Measurements from ENCODE around the gene WASF2. TPM values are rescaled to one million over a fixed set of nuclear protein-coding genes. Genes with fewer than 3 reads are reported as not detected.

The WASF2 gene
- total and polyA plus RNA-seq, 2 of the 13 experiments (the other 11 are each of a cell fraction or from before 2014, with no cell fraction given) = 10.4 to 27.7 TPM

DNA sequence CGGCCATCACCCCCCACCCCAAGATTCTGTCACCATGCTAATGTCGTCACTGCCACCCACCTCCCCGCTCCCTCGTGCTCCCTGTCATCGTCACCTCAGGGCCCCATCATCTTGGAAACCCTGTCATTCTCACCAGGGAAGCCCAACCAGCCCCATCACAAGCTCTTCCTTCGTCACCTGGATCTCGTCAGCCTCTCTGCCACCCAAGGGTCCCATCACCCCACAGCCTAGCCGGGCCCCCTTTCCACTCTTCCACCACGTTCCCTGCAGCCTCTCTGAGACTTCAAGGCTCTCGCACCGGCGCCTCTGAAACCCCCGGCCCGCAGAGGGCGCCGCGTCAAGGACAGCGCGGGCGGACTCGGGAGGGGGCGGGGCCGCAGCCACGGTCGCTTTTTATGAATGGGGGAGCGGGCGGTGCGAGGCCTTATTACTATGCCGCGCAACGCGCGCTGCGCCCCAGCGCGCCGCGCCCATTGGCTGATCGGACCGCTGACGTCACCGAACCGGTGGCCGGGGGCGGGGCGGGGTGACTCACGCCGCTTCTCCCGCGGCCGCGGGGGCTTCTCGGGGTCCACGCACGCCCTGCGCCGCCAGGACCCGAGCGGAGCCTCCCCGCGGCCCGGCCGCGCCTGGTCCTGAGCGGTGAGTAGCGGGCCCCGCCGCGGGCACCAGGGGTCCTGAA is 97.7 kb downstream of the WASF2 start, which contains the start of gene GPR3 (continued):
- TF ChIP-seq, protein P1, sequence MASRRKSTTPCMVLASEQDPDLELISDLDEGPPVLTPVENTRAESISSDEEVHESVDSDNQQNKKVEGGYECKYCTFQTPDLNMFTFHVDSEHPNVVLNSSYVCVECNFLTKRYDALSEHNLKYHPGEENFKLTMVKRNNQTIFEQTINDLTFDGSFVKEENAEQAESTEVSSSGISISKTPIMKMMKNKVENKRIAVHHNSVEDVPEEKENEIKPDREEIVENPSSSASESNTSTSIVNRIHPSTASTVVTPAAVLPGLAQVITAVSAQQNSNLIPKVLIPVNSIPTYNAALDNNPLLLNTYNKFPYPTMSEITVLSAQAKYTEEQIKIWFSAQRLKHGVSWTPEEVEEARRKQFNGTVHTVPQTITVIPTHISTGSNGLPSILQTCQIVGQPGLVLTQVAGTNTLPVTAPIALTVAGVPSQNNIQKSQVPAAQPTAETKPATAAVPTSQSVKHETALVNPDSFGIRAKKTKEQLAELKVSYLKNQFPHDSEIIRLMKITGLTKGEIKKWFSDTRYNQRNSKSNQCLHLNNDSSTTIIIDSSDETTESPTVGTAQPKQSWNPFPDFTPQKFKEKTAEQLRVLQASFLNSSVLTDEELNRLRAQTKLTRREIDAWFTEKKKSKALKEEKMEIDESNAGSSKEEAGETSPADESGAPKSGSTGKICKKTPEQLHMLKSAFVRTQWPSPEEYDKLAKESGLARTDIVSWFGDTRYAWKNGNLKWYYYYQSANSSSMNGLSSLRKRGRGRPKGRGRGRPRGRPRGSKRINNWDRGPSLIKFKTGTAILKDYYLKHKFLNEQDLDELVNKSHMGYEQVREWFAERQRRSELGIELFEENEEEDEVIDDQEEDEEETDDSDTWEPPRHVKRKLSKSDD (CRISPR knock-in tag; IDR thresholded peaks at IDR 0.05; ENCODE audit: low read depth) = no peak

GRCh38 chr1:27391511-27392095 is 98.4 kb downstream of the WASF2 start:
- no peak for FAIRE-seq
- no peak overlapping the region for H2AFZ ChIP-seq (ENCODE audit: low read length)
- no peaks in the 10 kb centered on the region for H3K36me3 ChIP-seq (replicated peaks in 1 of 2; ENCODE audit: control insufficient read depth in 1 of 2, insufficient read depth in 2 of 2, low read length in 2 of 2)
- H3K9me3 ChIP-seq (ENCODE audit: low read length) = no peaks in the 10 kb centered on the region
- ATAC-seq = peak; percentile 3; the same call in 2 of the 3 replicates
- intact Hi-C loops (cut with micrococcal nuclease; ENCODE audit: unreplicated experiment) (loop anchor here (2.0 to 10.0 kb wide), 2 partner anchors 215 to 273 kb away; no protein-coding TSS in a partner anchor), in situ Hi-C loops (cut with HindIII; ENCODE audit: extremely low pct_ligation_motif_present, low pct_unique_long_range_greater_than_20kb) (loop anchor here (5.0 kb wide), 4 partner anchors 34 to 279 kb away; no protein-coding TSS in a partner anchor)
- H3K4me3 ChIP-seq (replicated peaks in 1 of 3; ENCODE audit: insufficient read depth in 1 of 3, low read depth in 2 of 3, low read length in 3 of 3) = peak overlapping the region; percentile 52 to 85 (median 71)
- DNase-seq (ENCODE audit: low spot score) = peak; percentile 29
- H3K4me2 ChIP-seq (ENCODE audit: low read depth, low read length) = peak overlapping the region; percentile 90
- 9% methylated on average over 8 of the region's 13 CpGs for WGBS (ENCODE audit: low lambda C conversion rate)
- BruUV-seq (replicated peaks) = no TSS peak
- H4K20me1 ChIP-seq (ENCODE audit: insufficient read depth, low read length) = no peaks in the 10 kb centered on the region
- no peaks in the 10 kb centered on the region for H3K79me2 ChIP-seq (ENCODE audit: insufficient read depth, low read length)
- ChIA-PET POLR2A (interaction anchor here (0.8 to 1.0 kb wide), 2 partner anchors 212 to 216 kb away, joined by 3 to 4 read pairs; no protein-coding TSS in a partner anchor), CTCF (ENCODE audit: low intra/inter-chr PET ratio, low total read pairs) (interaction anchor here (2.2 kb wide), 1 partner anchor 91 kb away, joined by 7 read pairs; no protein-coding TSS in a partner anchor)
- H3K27ac ChIP-seq (ENCODE audit: extremely low read length, insufficient read depth, low read length) = no peak overlapping the region
- H3K4me1 ChIP-seq (ENCODE audit: insufficient read depth, low read length) = peaks cover 28% of the 10 kb centered on the region
- H3K9ac ChIP-seq (ENCODE audit: insufficient read depth, low read depth, low read length) = peak overlapping the region; percentile 68
- no peaks in the 10 kb centered on the region; a peak in 2 of 5 replicates for H3K27me3 ChIP-seq (ENCODE audit: control insufficient read depth in 1 of 2, insufficient read depth in 2 of 2, low read length in 2 of 2)
- TF ChIP-seq NAIF1 (CRISPR knock-in tag; IDR thresholded peaks at IDR 0.05; ENCODE audit: borderline replicate concordance) (no peak), ZNF556 (CRISPR knock-in tag; IDR thresholded peaks at IDR 0.05; ENCODE audit: borderline replicate concordance) (no peak), TBX3 (IDR thresholded peaks at IDR 0.05; ENCODE audit: borderline replicate concordance) (no peak), HMGA1 (CRISPR knock-in tag; conservative IDR thresholded peaks at IDR 0.05) (no peak), AHR (CRISPR knock-in tag; IDR thresholded peaks at IDR 0.05) (no peak), ZNF781 (CRISPR knock-in tag; IDR thresholded peaks at IDR 0.05; ENCODE audit: borderline replicate concordance, not compliant biosample characterization) (no peak), NFE2L1 (CRISPR knock-in tag; IDR thresholded peaks at IDR 0.05; ENCODE audit: borderline replicate concordance) (peak; percentile 29; the same call in 1 of the 2 replicates), ATF1 (CRISPR knock-in tag; IDR thresholded peaks at IDR 0.05) (peak; percentile 19; the same call in 1 of the 2 replicates), ZNF446 (CRISPR knock-in tag; IDR thresholded peaks at IDR 0.05) (no peak), ZNF550 (CRISPR knock-in tag; IDR thresholded peaks at IDR 0.05; ENCODE audit: borderline replicate concordance) (peak; percentile 43; the same call in 1 of the 2 replicates), KLF12 (CRISPR knock-in tag; IDR thresholded peaks at IDR 0.05; ENCODE audit: borderline replicate concordance) (no peak), HIVEP1 (CRISPR knock-in tag; IDR thresholded peaks at IDR 0.05) (0 out of 2 replicates have a peak, but pooled peaks have one; percentile 25), ZSCAN25 (CRISPR knock-in tag; IDR thresholded peaks at IDR 0.05) (no peak), HMG20B (CRISPR knock-in tag; conservative IDR thresholded peaks at IDR 0.05) (no peak), MXD4 (CRISPR knock-in tag; IDR thresholded peaks at IDR 0.05) (no peak), PRPF4 (IDR thresholded peaks at IDR 0.05; ENCODE audit: low read depth, low read length, poor library complexity, severe bottlenecking) (no peak), FOSL2 (CRISPR knock-in tag; IDR thresholded peaks at IDR 0.05) (0 out of 2 replicates have a peak, but pooled peaks have one; percentile 10), CREB1 (IDR thresholded peaks at IDR 0.05) (peak; percentile 96), CREB1 (CRISPR knock-in tag; IDR thresholded peaks at IDR 0.05) (peak; percentile 78), HDAC1 (CRISPR knock-in tag; IDR thresholded peaks at IDR 0.05) (no peak)
